GM10847 (cell line): ENCODE measurements around the gene DPYD.

Experiments used
- POLR2A ChIP-seq: IDR thresholded peaks from 2 replicates; pipeline ENCODE4 v1.6.1; 2011; ENCODE audit not compliant: insufficient read length; ENCODE audit errors: extremely low read depth

The DPYD gene

DNA sequence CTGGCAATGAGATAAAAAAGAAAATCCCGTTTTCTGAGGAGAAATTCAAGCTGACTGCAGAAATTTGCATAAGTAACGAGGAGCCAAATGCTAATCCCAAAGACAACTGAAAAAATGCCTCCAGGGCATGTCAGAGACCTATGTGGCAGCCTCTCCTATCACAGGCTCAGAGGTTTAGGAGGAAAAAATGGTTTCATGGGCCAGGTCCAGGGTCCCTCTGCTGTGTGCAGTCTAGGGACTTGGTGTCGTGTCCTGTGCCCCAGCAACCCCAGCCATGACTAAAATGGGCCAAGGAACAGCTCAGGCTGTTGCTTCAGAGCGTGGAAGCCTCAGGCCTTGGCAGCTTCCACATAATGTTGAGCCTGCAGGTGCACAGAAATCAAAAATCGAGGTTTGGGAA lies 456.5 kb downstream of the DPYD start:
- no peak for TF ChIP-seq POLR2A

DNA sequence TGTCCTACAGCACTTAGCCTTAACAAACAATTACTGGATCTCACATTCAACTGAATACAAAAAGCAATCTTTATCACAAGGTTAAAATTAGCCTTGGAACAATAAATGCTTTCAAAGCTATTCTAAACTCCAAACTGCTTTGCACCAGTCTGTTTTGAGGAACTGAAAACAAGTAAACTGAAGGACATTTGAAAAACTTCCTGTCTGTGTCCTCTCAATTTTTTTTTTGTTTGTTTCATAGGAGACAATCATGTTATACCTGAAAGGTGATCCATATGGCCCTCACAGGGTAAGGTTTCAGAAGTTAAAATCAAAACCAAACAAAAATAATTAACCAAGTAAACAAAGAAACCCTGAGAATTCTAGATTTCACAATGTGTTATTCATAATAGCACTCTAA lies 459.1 kb downstream of the DPYD start:
- TF ChIP-seq POLR2A = no peak

DNA sequence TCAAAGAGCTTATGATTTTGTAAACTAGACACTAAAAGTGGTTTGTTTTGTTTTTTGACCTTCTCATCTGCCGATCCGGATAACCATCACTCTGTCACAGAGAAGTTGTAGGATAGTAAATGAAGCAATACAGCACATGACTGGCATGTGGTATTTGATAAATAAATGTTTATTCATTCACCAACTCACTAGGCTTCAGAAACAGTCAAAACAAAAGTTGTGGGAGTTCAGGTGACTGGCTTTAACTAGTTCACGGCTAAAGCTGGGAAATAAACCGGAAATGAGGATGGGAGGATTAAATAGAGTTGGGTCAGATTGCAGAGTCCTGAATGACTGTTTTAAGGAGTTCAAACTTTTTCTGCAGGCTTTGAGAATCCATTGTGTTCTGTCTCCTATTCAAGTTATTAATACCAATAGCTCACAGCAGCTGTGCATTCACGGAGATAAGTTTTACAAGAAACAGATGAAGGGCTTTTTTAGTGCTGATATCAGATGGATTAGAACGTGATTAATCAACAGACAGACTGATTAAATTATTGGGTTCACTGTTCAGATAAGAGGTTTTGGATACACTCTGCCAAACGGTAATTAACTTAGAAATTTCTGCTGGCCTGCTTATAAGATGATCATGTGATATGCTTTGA lies 463.3 kb downstream of the DPYD start:
- TF ChIP-seq POLR2A = no peak

GRCh38 chr1:97451944-97452343 lies 468.9 kb downstream of the DPYD start:
- no peak for TF ChIP-seq POLR2A

DNA sequence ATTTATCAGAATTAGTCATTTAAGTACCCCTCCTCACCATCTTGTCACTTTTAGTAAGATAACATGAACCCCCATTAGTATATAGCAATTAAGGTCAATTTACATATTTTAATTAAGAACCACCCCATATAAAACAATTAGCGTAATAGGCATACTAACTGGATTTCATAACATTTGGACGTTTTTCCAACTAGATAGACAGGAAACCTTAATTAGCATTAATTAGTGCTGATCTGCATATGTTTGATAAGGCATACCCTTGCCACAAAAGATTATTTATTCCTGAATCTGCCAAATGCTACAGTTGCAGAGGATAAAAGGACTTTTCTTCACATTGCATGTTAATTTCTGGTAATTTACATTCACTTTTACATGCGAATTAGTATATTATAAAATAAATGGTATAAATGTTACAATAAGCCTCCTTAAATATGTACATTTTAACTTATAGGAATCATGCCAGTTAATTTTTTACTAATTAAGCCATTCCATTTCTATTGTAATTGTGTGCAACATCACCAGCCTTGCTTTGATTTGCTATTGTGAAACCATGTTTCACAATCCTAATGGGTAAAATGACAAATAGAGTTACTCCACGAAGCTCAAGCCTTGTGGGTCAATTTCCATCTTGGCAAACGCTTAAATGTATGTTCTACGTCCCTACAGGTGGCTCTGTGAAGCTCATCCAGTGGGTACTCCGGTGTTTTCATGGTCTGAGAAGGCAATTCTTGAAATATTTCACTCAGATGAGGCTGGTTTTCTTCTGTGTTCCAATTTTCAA lies 469.6 kb downstream of the DPYD start:
- no peak for TF ChIP-seq POLR2A

GRCh38 chr1:97441966-97442365 lies 478.9 kb downstream of the DPYD start:
- TF ChIP-seq POLR2A = no peak

GRCh38 chr1:97433824-97434177 lies 487.0 kb downstream of the DPYD start:
- TF ChIP-seq POLR2A = no peak

DNA sequence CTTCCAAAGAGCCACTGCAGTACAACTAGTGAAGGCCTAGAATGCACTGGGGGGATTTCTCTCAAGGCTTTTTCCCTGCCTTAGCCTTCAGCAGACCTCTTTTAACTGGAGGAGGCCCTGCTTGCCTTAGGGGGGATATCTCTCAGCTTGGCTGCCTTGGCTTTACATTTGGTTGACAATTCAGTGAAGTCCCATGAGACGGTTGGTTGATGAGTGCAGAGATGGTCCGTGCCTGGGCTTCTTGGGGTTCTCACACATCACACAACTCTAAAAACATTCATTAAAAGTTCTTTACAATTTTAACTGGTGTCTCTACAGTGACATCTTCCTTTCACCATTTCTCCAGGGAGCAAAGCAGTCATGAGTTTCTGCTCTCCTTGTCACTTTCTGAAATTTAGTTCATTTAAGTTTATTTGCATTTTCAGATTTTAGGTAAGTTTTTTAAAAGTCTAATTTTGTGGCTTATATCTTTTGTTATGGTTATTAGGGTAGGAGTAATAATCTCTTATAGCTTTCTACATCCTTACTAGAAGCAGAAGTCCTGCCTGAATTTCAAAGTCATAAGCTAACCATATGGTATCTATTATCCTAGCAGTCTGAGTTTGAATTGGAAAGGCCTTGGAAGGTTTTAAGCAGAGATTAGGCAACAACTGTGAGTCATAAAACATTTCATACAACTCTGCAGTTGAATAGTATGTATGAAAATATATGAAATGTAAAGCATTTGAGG lies 487.6 kb downstream of the DPYD start:
- TF ChIP-seq POLR2A = no peak

GRCh38 chr1:97427371-97427770 lies 493.5 kb downstream of the DPYD start:
- TF ChIP-seq POLR2A = no peak

DNA sequence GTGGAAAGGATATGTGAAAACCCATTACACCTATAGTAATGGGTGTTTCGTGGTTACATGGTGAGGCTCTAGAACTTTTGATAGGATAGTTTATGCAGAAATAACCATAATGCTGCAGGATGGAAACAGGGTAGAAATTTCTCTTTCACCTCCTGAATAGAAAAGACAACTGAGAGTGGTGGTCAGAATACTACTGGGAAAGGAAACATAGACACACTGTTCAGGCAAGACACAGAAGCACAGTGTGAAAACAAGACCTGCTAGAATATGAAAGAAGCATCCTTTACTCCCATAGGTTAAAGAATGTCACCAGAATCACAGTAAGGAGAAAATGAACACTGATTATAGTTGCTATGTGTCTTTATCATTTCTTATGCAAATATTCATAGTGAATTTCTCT lies 496.6 kb downstream of the DPYD start:
- TF ChIP-seq POLR2A = no peak

DNA sequence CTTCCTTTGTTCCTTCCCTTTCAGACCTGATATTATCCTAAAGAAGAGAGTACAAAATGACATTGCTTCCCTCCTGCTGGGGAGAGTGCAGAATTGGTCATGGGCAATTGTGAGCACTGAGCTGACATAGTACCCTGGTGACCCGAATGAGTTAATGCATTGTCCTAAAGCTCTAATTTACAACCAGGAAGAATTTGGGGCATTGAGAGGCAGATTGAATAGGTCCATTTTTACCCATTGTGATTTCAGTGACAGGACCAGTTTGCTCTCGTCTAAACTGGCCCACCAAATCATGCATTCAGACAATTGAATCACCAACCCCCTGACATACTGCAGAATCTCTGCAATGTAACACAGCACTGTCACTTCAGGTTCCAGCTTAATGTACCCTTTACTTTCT lies 497.4 kb downstream of the DPYD start:
- no peak for TF ChIP-seq POLR2A

DNA sequence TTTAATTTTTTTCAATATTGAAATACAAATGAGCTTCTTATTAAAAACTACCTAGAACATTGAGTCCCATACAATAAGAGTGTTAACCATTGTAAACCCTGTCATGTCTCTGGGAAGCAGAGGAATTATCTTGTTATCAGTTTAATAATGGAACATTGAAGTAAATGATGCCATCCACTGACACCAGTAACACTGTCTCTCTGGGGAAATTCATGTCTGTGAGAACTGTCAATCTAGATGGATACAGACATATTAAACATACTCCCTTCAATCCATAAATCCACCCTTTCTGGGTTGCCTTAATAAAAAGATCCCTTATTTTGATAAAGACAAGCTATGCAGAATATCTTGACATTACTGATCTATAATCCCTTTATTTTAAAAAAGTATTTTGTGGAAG lies 503.2 kb downstream of the DPYD start:
- TF ChIP-seq POLR2A = no peak

GRCh38 chr1:97414682-97415312 lies 506.0 kb downstream of the DPYD start:
- no peak for TF ChIP-seq POLR2A

DNA sequence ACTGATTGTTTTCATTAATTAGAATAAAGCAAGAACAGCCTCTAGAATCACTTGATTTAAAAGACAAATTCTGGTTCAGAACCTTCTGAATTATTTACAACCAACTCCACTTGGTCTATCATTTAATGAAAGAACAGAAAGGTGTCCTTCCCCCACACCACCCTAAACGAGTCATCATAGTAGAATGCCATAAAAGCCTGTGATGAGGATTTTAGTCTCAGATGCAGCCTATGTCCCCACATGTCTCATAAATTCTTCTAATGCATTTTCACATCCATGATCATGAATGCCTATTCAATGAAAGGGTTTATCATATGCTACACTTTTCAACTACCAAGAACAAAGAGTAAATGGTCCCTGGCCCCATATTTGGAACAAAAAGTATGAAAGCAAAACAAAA lies 508.1 kb downstream of the DPYD start:
- TF ChIP-seq POLR2A = no peak

DNA sequence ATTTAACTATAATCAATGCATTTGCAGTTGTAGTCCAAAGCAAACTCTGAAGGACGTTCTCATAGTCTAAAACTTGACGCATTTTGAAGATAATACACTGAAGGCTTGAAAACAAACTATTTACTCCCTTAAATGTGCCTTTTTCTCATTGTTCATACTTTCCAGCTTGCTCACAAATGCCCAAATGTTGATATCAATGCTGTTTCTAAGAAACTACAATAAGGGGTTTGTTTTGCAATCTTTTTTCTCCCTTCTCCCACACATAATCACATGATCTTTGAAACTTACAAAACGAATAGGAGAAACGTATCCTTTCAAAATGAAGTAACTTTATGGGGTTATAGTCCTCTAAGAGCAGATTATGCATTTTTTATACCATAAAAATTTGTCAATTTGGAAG lies 508.7 kb downstream of the DPYD start:
- no peak for TF ChIP-seq POLR2A

DNA sequence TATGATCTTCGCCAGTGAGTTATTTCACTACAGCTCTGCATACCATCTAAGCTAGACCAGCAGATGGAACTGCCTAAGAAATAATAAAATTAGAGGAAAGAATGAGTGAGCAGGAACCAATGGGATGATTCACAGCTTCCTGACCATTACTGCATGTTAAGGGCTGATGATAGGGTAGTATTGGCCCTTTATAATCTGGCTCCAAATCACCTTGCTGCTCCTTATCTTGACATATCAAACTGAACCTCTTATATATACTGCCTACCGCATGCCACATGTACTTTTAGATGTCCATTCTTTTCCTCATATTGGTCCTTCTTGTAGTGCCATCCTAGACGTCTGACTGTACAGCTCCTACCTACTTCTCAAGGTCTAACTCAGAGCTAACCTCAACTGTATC lies 524.4 kb downstream of the DPYD start:
- TF ChIP-seq POLR2A = no peak

GRCh38 chr1:97392701-97393100 lies 528.1 kb downstream of the DPYD start:
- no peak for TF ChIP-seq POLR2A
